HCT116 (cell line): ENCODE data around the gene TIPRL. TPM values are rescaled to one million over a fixed set of nuclear protein-coding genes. Genes with fewer than 3 reads are reported as not detected.

Source experiments
- ATAC-seq: fragments of 200-7000 bp; cut with Tn5 transposase; 2 replicates; pipeline ENCODE4 v1.9.1; 2020; ENCODE audit warnings: mild to moderate bottlenecking, moderate library complexity
- BruUV-seq: library from RNA; stranded (reverse); fragments of 400-500 nt; replicated peaks from 2 replicates; lab custom pipeline; 2021; lab: Mats Ljungman, UMichigan
- CTCF ChIA-PET: fragments of 300-600 bp; sonication (Branson Sonifier 250); formaldehyde crosslinking; loops from one replicate; lab custom pipeline; 2021; ENCODE audit warnings: antibody characterized with exemption; lab: Charles Lee
- POLR2A ChIA-PET: fragments of 300-600, 350-600 bp; sonication (Branson Sonifier 250); formaldehyde crosslinking; loops from one replicate; lab custom pipeline; 2021; ENCODE audit warnings: antibody characterized with exemption; lab: Charles Lee
- RAD21 ChIA-PET, 2 experiments: fragments of 300-600 bp; sonication (Branson Sonifier 250); formaldehyde crosslinking; loops; one replicate each; lab custom pipeline; 2023; ENCODE audit warnings: low total read pairs in 2 of 2; ENCODE audit not compliant: uncharacterized antibody in 2 of 2, unreplicated experiment in 2 of 2, low non-redundant PET in 1 of 2; lab: Charles Lee
- DNase-seq: peaks from one replicate; pipeline ENCODE4 v3.0.0-alpha.2; 2010; ENCODE audit warnings: low read depth, low spot score
- H2AFZ ChIP-seq: fragments of 200-600 bp; shearing (Covaris generic), sonication (generic); 2 replicates; pipeline ENCODE4 v1.6.1; 2017; ENCODE audit warnings: low read depth, mixed run types, mixed read lengths, antibody characterized with exemption, low read length; ENCODE audit not compliant: poor library complexity, severe bottlenecking
- H3K27ac ChIP-seq: 2 replicates; pipeline ENCODE4 v1.5.1; 2012; ENCODE audit warnings: low read depth, low read length
- H3K27me3 ChIP-seq: fragments of 200-600 bp; sonication (generic); 2 replicates; pipeline ENCODE4 v1.6.1; 2016; ENCODE audit warnings: mixed run types, low read length, mixed read lengths; ENCODE audit not compliant: insufficient read depth
- H3K36me3 ChIP-seq, 2 experiments: fragments of 200-500 bp in 1 of 2; fragments of 200-600 bp in 1 of 2; sonication (Bioruptor generic) in 1 of 2; sonication (generic) in 1 of 2; 2 replicates each; pipeline versions ENCODE4 v1.5.1 to v1.6.1; 2014 to 2016; ENCODE audit warnings: low read length in 2 of 2, inconsistent platforms in 1 of 2, mixed read lengths in 1 of 2, mixed run types in 1 of 2; ENCODE audit not compliant: insufficient read depth in 2 of 2, control insufficient read depth in 1 of 2
- H3K4me1 ChIP-seq, 2 experiments: fragments of 200-600 bp in 1 of 2; sonication (generic) in 1 of 2; 2 replicates each; pipeline versions ENCODE4 v1.5.1 to v1.6.1; 2012 to 2017; ENCODE audit warnings: low read length in 2 of 2, inconsistent platforms in 1 of 2, mild to moderate bottlenecking in 1 of 2, mixed read lengths in 1 of 2, mixed run types in 1 of 2, moderate library complexity in 1 of 2; ENCODE audit not compliant: insufficient read depth in 2 of 2, control insufficient read depth in 1 of 2
- H3K4me2 ChIP-seq: fragments of 200-600 bp; sonication (generic); 2 replicates; pipeline ENCODE4 v1.6.1; 2017; ENCODE audit warnings: mixed run types, low read length, mixed read lengths
- H3K4me3 ChIP-seq, 2 experiments: fragments of 200-600 bp in 1 of 2; sonication (generic) in 1 of 2; replicated peaks in 1 of 2; 2 replicates each; pipeline ENCODE4 v1.5.1; 2011 to 2016; ENCODE audit warnings: low read length in 2 of 2, control low read depth in 1 of 2, low read depth in 1 of 2, mild to moderate bottlenecking in 1 of 2, mixed read lengths in 1 of 2, mixed run types in 1 of 2
- H3K79me2 ChIP-seq: fragments of 200-600 bp; sonication (generic); 2 replicates; pipeline ENCODE4 v1.6.1; 2017; ENCODE audit warnings: mild to moderate bottlenecking, mixed run types, low read length, moderate library complexity, mixed read lengths; ENCODE audit not compliant: insufficient read depth
- H3K9ac ChIP-seq: fragments of 200-600 bp; sonication (generic); 2 replicates; pipeline ENCODE4 v1.6.1; 2016; ENCODE audit warnings: low read length, mixed read lengths
- H3K9me2 ChIP-seq: fragments of 200-600 bp; sonication (generic), shearing (Covaris generic); 2 replicates; pipeline ENCODE4 v1.6.1; 2017; ENCODE audit warnings: mixed run types, mild to moderate bottlenecking, moderate library complexity; ENCODE audit not compliant: insufficient read depth
- H3K9me3 ChIP-seq, 2 experiments: fragments of 200-500 bp in 1 of 2; fragments of 200-600 bp in 1 of 2; sonication (Bioruptor generic) in 1 of 2; sonication (generic) in 1 of 2; 2 replicates each; pipeline ENCODE4 v1.6.1; 2014 to 2017; ENCODE audit warnings: low read length in 2 of 2, mixed read lengths in 2 of 2, inconsistent platforms in 1 of 2, low read depth in 1 of 2, mild to moderate bottlenecking in 1 of 2, mixed run types in 1 of 2, moderate library complexity in 1 of 2; ENCODE audit not compliant: control insufficient read depth in 1 of 2, insufficient read depth in 1 of 2
- H4K20me1 ChIP-seq: fragments of 200-600 bp; sonication (generic), shearing (Covaris generic); 2 replicates; pipeline ENCODE4 v1.6.1; 2017; ENCODE audit warnings: mixed run types, mild to moderate bottlenecking, moderate library complexity; ENCODE audit not compliant: insufficient read depth
- CBX3 ChIP-seq: IDR thresholded peaks from 2 replicates; pipeline ENCODE4 v1.6.1; 2012; ENCODE audit warnings: low read depth
- CTCF ChIP-seq, 3 experiments: fragments of 200-600 bp in 1 of 3; sonication (generic) in 1 of 3; IDR thresholded peaks in 2 of 3; conservative IDR thresholded peaks in 1 of 3; 2 replicates each; pipeline ENCODE4 v1.5.1; 2012 to 2017; ENCODE audit warnings: low read depth in 2 of 3, low read length in 2 of 3, antibody characterized with exemption in 1 of 3, borderline replicate concordance in 1 of 3, control low read depth in 1 of 3, mild to moderate bottlenecking in 1 of 3, mixed read lengths in 1 of 3, mixed run types in 1 of 3, moderate library complexity in 1 of 3; ENCODE audit not compliant: insufficient read depth in 1 of 3
- EGR1 ChIP-seq: IDR thresholded peaks from 2 replicates; pipeline ENCODE4 v1.6.1; 2012; ENCODE audit warnings: low read depth
- ELF1 ChIP-seq: IDR thresholded peaks from 2 replicates; pipeline ENCODE4 v1.6.1; 2012; ENCODE audit warnings: low read depth, borderline replicate concordance
- EZH2phosphoT487 ChIP-seq: fragments of 200-600 bp; IDR thresholded peaks from 2 replicates; pipeline ENCODE4 v1.6.1; 2018; ENCODE audit warnings: antibody characterized with exemption, borderline replicate concordance
- FOSL1 ChIP-seq: IDR thresholded peaks from 2 replicates; pipeline ENCODE4 v1.6.1; 2012; ENCODE audit warnings: low read depth
- JUND ChIP-seq: IDR thresholded peaks from 2 replicates; pipeline ENCODE4 v1.6.1; 2012
- POLR2AphosphoS5 ChIP-seq: IDR thresholded peaks from 2 replicates; pipeline ENCODE4 v1.6.1; 2011; ENCODE audit warnings: mild to moderate bottlenecking, low read depth, low read length, moderate library complexity
- RAD21 ChIP-seq: IDR thresholded peaks from 2 replicates; pipeline ENCODE4 v1.6.1; 2012; ENCODE audit warnings: low read depth, mild to moderate bottlenecking
- REST ChIP-seq: IDR thresholded peaks from 2 replicates; pipeline ENCODE4 v1.6.1; 2012; ENCODE audit warnings: low read depth
- SIN3A ChIP-seq: IDR thresholded peaks from 2 replicates; pipeline ENCODE4 v1.6.1; 2012; ENCODE audit warnings: low read depth
- SP1 ChIP-seq: IDR thresholded peaks from 2 replicates; pipeline ENCODE4 v1.6.1; 2012; ENCODE audit warnings: low read depth
- SRF ChIP-seq: IDR thresholded peaks from 2 replicates; pipeline ENCODE4 v1.6.1; 2012; ENCODE audit warnings: low read depth
- TCF7L2 ChIP-seq: IDR thresholded peaks from 2 replicates; pipeline ENCODE4 v1.7.0; 2011; ENCODE audit warnings: borderline replicate concordance, inconsistent platforms; ENCODE audit not compliant: insufficient read depth, insufficient read length; ENCODE audit errors: extremely low read depth
- YY1 ChIP-seq: IDR thresholded peaks from 2 replicates; pipeline ENCODE4 v1.6.1; 2011; ENCODE audit warnings: low read length, low read depth, moderate library complexity, mild to moderate bottlenecking; ENCODE audit not compliant: insufficient replicate concordance; ENCODE audit errors: extremely low read depth
- ZBTB33 ChIP-seq: IDR thresholded peaks from 2 replicates; pipeline ENCODE4 v1.6.1; 2011; ENCODE audit warnings: mild to moderate bottlenecking, low read length, moderate library complexity; ENCODE audit not compliant: insufficient replicate concordance; ENCODE audit errors: extremely low read depth
- ZFX ChIP-seq: fragments of 450-650 bp; IDR thresholded peaks from 2 replicates; pipeline ENCODE4 v1.6.1; 2017
- ZNF274 ChIP-seq: fragments of 200-500 bp; sonication (Bioruptor generic); IDR thresholded peaks from 2 replicates; pipeline ENCODE4 v1.6.1; 2014; ENCODE audit warnings: mild to moderate bottlenecking, low read depth, low read length, inconsistent platforms
- intact Hi-C: fragments of 100-400 bp; cut with micrococcal nuclease; formaldehyde crosslinking; loops from 2 replicates; pipeline ENCODE4 v1.10.0; 2022
- total RNA-seq: library from RNA; stranded (reverse); gene quantifications from one replicate; pipeline ENCODE4 v1.2.1, GENCODE V29; 2021; ENCODE audit not compliant: unreplicated experiment

The TIPRL gene
- total RNA-seq, 1 experiment from 2014 or later, result 36.4 TPM

- no TSS peak for BruUV-seq
- CTCF ChIA-PET, result no interaction called here
- DNase-seq, result no peak
- no peak overlapping the region for H3K4me3 ChIP-seq
- POLR2A ChIA-PET, result no interaction called here
- no peaks in the 10 kb centered on the region for H3K9me2 ChIP-seq
- H3K27me3 ChIP-seq, result no peaks in the 10 kb centered on the region
- H3K9me3 ChIP-seq, result no peaks in the 10 kb centered on the region
- H3K9ac ChIP-seq, result no peak overlapping the region
- peaks cover 4 to 20% of the 10 kb centered on the region in 2 experiments; a peak in 2 of 4 replicates for H3K36me3 ChIP-seq
- RAD21 ChIA-PET, result no interaction called here
- H3K4me1 ChIP-seq, result peaks cover 3 to 31% of the 10 kb centered on the region in 2 experiments; a peak in 3 of 4 replicates
- no peak overlapping the region for H2AFZ ChIP-seq
- TF ChIP-seq EZH2phosphoT487, result no peak
- no peak for TF ChIP-seq FOSL1
- TF ChIP-seq ZFX, result no peak
- TF ChIP-seq POLR2AphosphoS5, result no peak
- TF ChIP-seq CBX3, result no peak
- TF ChIP-seq REST, result no peak
- TF ChIP-seq JUND, result no peak
- TF ChIP-seq YY1, result no peak
- TF ChIP-seq TCF7L2, result no peak
- no peak for TF ChIP-seq RAD21
- TF ChIP-seq SIN3A, result no peak
- TF ChIP-seq ZBTB33, result no peak
- no peak for TF ChIP-seq ZNF274
- no peak for TF ChIP-seq SRF
- no peak for TF ChIP-seq SP1
- no peak for TF ChIP-seq EGR1
- TF ChIP-seq ELF1, result no peak
- no peak for TF ChIP-seq CTCF (IDR thresholded peaks at IDR 0.05 in 2 of 3, conservative IDR thresholded peaks at IDR 0.05 in 1 of 3; ENCODE audit: borderline replicate concordance in 1 of 3, insufficient read depth in 1 of 3, low read depth in 2 of 3, low read length in 2 of 3)
- H3K4me2 ChIP-seq, result no peak overlapping the region
- H3K79me2 ChIP-seq, result peaks cover 68% of the 10 kb centered on the region
- no peak for ATAC-seq
- H4K20me1 ChIP-seq, result no peaks in the 10 kb centered on the region; the same call in 1 of the 2 replicates
- intact Hi-C loops, result no loop called here
- no peak overlapping the region for H3K27ac ChIP-seq
Observed at GRCh38 chr1:168230709-168231108, 51.9 kb downstream of the TIPRL start.
